ENCODE measurements around the gene PEX14. TPM values are rescaled to one million over a fixed set of nuclear protein-coding genes. Genes with fewer than 3 reads are reported as not detected.
A peak's percentile ranks its signal among the peaks of the same experiment; 100 is the strongest.

The PEX14 gene
- total RNA-seq, 1 donor from 2014 or later = 31.4 TPM

DNA sequence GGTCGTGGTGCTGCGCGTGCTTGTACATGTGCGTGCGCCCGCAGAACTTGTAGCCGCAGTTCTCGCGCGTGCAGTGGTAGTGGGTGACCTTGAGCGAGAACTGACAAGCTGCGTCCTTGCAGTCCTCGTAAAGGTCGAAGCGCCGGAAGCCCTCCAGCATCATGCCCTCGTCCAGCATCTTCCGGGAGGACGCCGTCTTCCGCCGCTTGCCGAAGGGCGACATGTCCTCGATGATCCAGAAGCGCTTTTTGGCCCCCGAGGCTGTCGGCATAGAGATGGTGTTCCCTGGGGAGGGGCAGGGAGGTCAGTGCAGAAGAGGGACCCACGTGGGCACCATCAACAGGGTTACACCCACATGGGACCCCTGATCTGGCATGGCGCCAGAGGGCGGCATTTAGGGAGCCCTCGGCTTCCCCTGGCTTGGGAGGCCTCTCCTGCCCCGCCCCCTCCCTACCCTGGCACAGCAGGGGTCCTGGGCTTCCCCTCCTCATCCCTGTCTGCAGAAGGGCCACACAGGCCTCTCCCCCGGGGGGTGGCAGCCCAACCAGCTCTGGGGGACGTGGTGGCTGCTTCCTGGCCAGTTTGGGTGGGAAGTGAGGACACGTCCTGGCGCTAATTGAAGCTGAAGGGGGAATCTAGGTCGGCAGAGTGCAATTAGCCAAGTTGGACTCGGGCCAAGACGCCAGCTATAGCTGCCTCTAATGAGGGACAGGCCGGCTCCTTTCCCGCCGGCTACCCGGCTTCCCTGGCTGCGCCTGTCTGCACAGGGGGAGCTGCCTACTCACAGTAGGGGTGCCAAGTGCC lies 165.2 kb downstream of the PEX14 start:
- DNase-seq (ENCODE audit: low spot score in 2 of 2, unreplicated experiment in 2 of 2) = no peak
- no peak overlapping the region for H3K27ac Mint-ChIP-seq
- TF ChIP-seq, protein P1, sequence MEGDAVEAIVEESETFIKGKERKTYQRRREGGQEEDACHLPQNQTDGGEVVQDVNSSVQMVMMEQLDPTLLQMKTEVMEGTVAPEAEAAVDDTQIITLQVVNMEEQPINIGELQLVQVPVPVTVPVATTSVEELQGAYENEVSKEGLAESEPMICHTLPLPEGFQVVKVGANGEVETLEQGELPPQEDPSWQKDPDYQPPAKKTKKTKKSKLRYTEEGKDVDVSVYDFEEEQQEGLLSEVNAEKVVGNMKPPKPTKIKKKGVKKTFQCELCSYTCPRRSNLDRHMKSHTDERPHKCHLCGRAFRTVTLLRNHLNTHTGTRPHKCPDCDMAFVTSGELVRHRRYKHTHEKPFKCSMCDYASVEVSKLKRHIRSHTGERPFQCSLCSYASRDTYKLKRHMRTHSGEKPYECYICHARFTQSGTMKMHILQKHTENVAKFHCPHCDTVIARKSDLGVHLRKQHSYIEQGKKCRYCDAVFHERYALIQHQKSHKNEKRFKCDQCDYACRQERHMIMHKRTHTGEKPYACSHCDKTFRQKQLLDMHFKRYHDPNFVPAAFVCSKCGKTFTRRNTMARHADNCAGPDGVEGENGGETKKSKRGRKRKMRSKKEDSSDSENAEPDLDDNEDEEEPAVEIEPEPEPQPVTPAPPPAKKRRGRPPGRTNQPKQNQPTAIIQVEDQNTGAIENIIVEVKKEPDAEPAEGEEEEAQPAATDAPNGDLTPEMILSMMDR (IDR thresholded peaks at IDR 0.05; ENCODE audit: unreplicated experiment) = no peak
- H3K36me3 Mint-ChIP-seq = no peaks in the 10 kb centered on the region
- peak overlapping the region; percentile 30 for H3K4me3 Mint-ChIP-seq
- peaks cover 27% of the 10 kb centered on the region for H3K27me3 Mint-ChIP-seq (ENCODE audit: low read depth)
- H3K4me1 Mint-ChIP-seq = peaks cover 14% of the 10 kb centered on the region
- H3K9me3 Mint-ChIP-seq = no peaks in the 10 kb centered on the region

DNA sequence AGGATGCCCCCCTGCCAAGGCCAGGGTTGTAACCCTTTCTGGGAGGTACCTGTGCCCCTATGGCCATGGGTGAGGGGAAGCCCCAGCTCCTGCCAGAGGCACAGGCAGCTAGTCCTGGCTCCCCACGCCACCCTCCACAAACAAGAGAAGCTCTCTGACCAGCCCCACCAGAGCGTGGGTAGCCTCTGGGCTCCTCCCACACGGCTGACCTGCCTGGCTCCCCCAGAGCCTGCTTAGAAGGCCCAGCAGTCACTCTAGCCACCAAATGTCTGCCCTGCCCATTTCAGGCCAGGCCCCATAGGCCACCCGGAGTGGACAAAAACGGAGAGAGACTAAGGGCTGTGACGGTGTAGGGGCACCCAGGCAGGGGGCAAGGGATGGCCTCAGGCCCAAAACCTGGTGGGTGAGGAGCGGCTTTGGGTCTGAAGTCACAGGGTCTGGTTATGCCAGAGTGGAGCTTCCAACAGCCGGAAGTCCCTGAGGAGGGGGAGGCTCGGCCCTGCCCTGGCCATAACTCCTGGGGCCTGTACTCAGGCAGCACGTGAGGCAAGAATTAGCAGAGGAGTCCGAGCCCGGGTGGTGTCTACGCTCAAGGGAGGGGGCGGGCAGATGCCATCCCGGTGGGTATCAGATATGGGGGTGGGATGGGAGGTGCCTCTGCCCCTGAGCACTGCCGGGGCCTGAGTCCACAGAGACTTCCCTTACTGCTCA lies 166.2 kb downstream of the PEX14 start:
- Mint-ChIP-seq H3K27me3 (ENCODE audit: low read depth) (peaks cover 27% of the 10 kb centered on the region), H3K36me3 (no peaks in the 10 kb centered on the region), H3K9me3 (no peaks in the 10 kb centered on the region), H3K4me3 (no peak overlapping the region), H3K4me1 (peaks cover 7% of the 10 kb centered on the region), H3K27ac (no peak overlapping the region)
- no peak for DNase-seq (ENCODE audit: low spot score in 2 of 2, unreplicated experiment in 2 of 2)
- TF ChIP-seq, protein P1 (IDR thresholded peaks at IDR 0.05; ENCODE audit: unreplicated experiment) = no peak

DNA sequence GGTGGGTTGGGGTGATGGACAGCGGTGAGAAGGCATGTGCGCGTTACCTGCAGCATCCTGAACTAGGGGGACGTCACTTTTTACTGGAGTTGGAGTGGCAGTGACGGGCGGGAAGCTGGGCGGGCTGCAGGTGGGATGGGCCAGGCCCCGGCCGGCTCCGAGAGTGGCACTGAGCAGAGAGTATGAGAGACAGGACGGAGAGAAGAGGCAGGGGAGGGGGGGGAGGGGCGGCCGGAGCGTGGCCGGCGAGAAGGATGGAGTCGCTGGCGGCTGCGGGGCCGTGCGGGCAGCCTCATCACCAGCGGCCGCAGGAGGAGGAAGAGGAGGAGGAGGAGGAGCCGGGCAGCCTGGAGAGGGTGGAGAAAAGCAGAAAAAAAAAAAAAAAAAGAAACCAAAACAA lies 167.2 kb downstream of the PEX14 start:
- TF ChIP-seq, protein P1 (IDR thresholded peaks at IDR 0.05; ENCODE audit: unreplicated experiment) = no peak
- DNase-seq (ENCODE audit: low spot score in 2 of 2, unreplicated experiment in 2 of 2) = no peak
- no peaks in the 10 kb centered on the region for H3K9me3 Mint-ChIP-seq
- H3K27ac Mint-ChIP-seq = no peak overlapping the region
- peaks cover 25% of the 10 kb centered on the region for H3K27me3 Mint-ChIP-seq (ENCODE audit: low read depth)
- H3K36me3 Mint-ChIP-seq = no peaks in the 10 kb centered on the region
- H3K4me3 Mint-ChIP-seq = no peak overlapping the region
- H3K4me1 Mint-ChIP-seq = peaks cover 7% of the 10 kb centered on the region

DNA sequence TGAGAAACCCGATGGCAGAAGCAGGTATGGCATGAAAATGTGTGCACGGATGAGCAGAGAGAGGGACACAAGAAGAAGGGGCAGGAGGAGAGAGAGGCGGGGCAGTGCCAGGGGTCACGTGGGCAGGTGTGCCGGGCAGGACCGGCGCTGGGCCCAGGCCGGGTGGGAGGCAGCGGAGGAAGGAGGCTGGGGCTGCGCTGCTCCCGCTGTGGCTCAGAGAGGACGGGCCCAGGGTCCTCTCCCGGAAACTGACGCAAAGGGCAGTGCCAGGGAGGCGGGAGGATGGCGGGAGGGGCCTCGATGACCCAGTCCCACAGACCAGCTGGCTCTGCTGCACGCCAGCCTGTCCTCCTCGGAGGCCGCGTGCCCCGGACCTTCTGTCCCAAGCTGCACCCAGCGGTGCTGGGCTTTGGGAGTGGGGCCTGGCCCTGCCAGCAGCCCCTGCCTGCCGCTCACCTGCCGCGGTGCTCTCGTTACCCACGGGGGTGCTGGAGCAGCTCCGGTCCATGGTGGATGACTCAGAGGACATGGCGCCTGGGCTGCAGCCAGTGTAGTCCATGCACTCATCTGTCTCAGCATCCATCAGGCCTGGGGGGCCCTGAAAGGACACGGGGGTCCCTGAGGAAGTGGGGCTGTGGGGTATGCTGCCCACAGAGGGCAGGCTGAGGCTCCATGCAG lies 167.8 kb downstream of the PEX14 start:
- TF ChIP-seq, protein P1 (IDR thresholded peaks at IDR 0.05; ENCODE audit: unreplicated experiment) = no peak
- DNase-seq (ENCODE audit: low spot score in 2 of 2, unreplicated experiment in 2 of 2) = no peak
- no peaks in the 10 kb centered on the region for H3K9me3 Mint-ChIP-seq
- H3K27ac Mint-ChIP-seq = no peak overlapping the region
- no peaks in the 10 kb centered on the region for H3K36me3 Mint-ChIP-seq
- H3K4me3 Mint-ChIP-seq = no peak overlapping the region
- H3K27me3 Mint-ChIP-seq (ENCODE audit: low read depth) = peaks cover 20% of the 10 kb centered on the region
- H3K4me1 Mint-ChIP-seq = peaks cover 6% of the 10 kb centered on the region

DNA sequence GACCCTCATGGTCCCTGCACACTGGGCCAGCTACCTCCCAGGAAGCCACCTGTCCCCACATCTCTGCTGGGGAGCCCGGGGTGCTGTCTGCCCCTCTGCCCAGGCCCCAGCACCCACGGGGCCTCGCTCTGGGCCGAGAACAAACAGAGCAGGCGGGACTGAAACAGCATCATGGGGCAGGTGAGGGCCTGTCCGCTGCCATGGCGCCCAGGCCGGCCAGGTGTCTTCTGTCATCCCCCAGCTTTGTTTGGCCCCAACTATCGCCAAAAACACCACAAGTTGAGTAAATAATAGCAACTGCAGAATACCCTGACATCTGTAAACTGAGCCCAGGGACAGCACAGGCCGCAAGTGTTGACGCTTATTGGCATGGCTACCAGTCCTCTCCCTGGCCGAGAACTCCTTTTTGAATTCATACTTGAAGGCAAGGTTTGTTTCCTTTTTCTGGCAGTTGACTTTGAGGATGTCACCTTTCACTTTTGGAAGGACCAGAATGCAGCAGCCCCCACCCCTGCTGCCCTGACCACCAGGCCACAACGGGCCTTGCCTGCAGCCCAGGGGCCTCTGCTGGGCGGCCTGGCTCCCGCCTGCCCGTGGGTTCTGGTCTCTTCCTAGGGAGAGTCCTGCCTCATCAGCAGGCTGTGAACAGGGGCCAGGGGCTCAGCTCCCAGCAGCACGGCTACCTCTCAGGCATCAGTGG lies 169.0 kb downstream of the PEX14 start:
- no peak for DNase-seq (ENCODE audit: low spot score in 2 of 2, unreplicated experiment in 2 of 2)
- Mint-ChIP-seq H3K27me3 (ENCODE audit: low read depth) (peaks cover 15% of the 10 kb centered on the region), H3K4me1 (peaks cover 3% of the 10 kb centered on the region), H3K27ac (no peak overlapping the region), H3K9me3 (no peaks in the 10 kb centered on the region), H3K36me3 (no peaks in the 10 kb centered on the region), H3K4me3 (no peak overlapping the region)
- TF ChIP-seq, protein P1 (IDR thresholded peaks at IDR 0.05; ENCODE audit: unreplicated experiment) = no peak

Measured in mesothelial cell of epicardium (in vitro differentiated cells).